GM12878 (cell line): Measurements from ENCODE around the gene ECM2. TPM values are rescaled to one million over a fixed set of nuclear protein-coding genes. Genes with fewer than 3 reads are reported as not detected.

Experiments
- ATAC-seq: fragments of 200-7000 bp; cut with Tn5 transposase; 3 replicates; pipeline ENCODE4 v1.9.1; 2020; ENCODE audit warnings: mild to moderate bottlenecking, moderate library complexity
- BruUV-seq: library from RNA; stranded (reverse); fragments of 400-500 nt; replicated peaks from 2 replicates; lab custom pipeline; 2021; lab: Mats Ljungman, UMichigan
- CTCF ChIA-PET: fragments of 300-600 bp; sonication (Branson Sonifier 250); formaldehyde crosslinking; extraction: SDS; loops from one replicate; lab custom pipeline; 2021; ENCODE audit warnings: inconsistent platforms; lab: Yijun Ruan, JAX
- POLR2A ChIA-PET: fragments of 350-600 bp; formaldehyde crosslinking; extraction: SDS; loops from one replicate; lab custom pipeline; 2021; ENCODE audit warnings: inconsistent platforms; lab: Charles Lee
- RAD21 ChIA-PET: fragments of 300-600 bp; sonication (Branson Sonifier 250); formaldehyde crosslinking; loops from one replicate; lab custom pipeline; 2023; ENCODE audit warnings: antibody characterized with exemption; ENCODE audit not compliant: unreplicated experiment; lab: Charles Lee
- SMC1A ChIA-PET: fragments of 300-600 bp; sonication (Branson Sonifier 250); formaldehyde crosslinking; loops from one replicate; lab custom pipeline; 2023; ENCODE audit not compliant: unreplicated experiment, uncharacterized antibody; lab: Charles Lee
- DNase-seq: peaks from one replicate; pipeline ENCODE4 v3.0.0-alpha.2; 2011; ENCODE audit warnings: low read depth, low spot score
- FAIRE-seq: peaks from 3 replicates; lab custom pipeline; 2011; peaks lifted over from hg19 to GRCh38; lab: Jason Lieb, UNC
- H2AFZ ChIP-seq: 2 replicates; pipeline ENCODE4 v1.6.0; 2011; ENCODE audit warnings: low read depth, low read length, control low read depth; ENCODE audit not compliant: control insufficient read depth
- H3K27ac ChIP-seq: 2 replicates; pipeline ENCODE4 v1.5.1; 2011; ENCODE audit warnings: control low read depth; ENCODE audit not compliant: control insufficient read depth, insufficient read depth
- H3K27me3 ChIP-seq, 2 experiments: replicated peaks in 1 of 2; 2 replicates each; pipeline versions ENCODE4 v1.6.0 to v1.6.1; 2011; ENCODE audit warnings: low read length in 1 of 2; ENCODE audit not compliant: control insufficient read depth in 2 of 2, insufficient read depth in 2 of 2
- H3K36me3 ChIP-seq, 2 experiments: 2 replicates each; pipeline ENCODE4 v1.5.1; 2011; ENCODE audit warnings: low read length in 1 of 2; ENCODE audit not compliant: control insufficient read depth in 2 of 2, insufficient read depth in 2 of 2
- H3K4me1 ChIP-seq: 2 replicates; pipeline ENCODE4 v1.6.1; 2011; ENCODE audit warnings: mild to moderate bottlenecking, low read length, moderate library complexity, mixed read lengths; ENCODE audit not compliant: control insufficient read depth, insufficient read depth
- H3K4me2 ChIP-seq: 2 replicates; pipeline ENCODE4 v1.6.0; 2011; ENCODE audit warnings: control low read depth; ENCODE audit not compliant: control insufficient read depth, insufficient read depth
- H3K4me3 ChIP-seq: fragments of 200-600 bp; sonication (generic); 2 replicates; pipeline ENCODE4 v1.5.1; 2016
- H3K79me2 ChIP-seq: 2 replicates; pipeline ENCODE4 v1.6.0; 2011; ENCODE audit warnings: low read length; ENCODE audit not compliant: control insufficient read depth, insufficient read depth
- H3K9ac ChIP-seq: 2 replicates; pipeline ENCODE4 v1.8.0; 2011; ENCODE audit warnings: low read length, control low read depth, mixed read lengths; ENCODE audit not compliant: control insufficient read depth, insufficient read depth
- H3K9me3 ChIP-seq: replicated peaks from 3 replicates; pipeline ENCODE4 v1.5.1; 2011; ENCODE audit warnings: mild to moderate bottlenecking, low read length; ENCODE audit not compliant: control insufficient read depth, insufficient read depth
- H4K20me1 ChIP-seq: 2 replicates; pipeline ENCODE4 v1.6.0; 2011; ENCODE audit not compliant: control insufficient read depth, insufficient read depth
- ASH2L ChIP-seq: fragments of 300-600, 200-600 bp; sonication (generic); IDR thresholded peaks from 2 replicates; pipeline ENCODE4 v1.6.1; 2017; ENCODE audit warnings: low read depth, mild to moderate bottlenecking, borderline replicate concordance
- BACH1 ChIP-seq: fragments of 450-650 bp; IDR thresholded peaks from 2 replicates; pipeline ENCODE4 v1.6.1; 2017; ENCODE audit warnings: mild to moderate bottlenecking, borderline replicate concordance
- EED ChIP-seq: sonication (generic); IDR thresholded peaks from 2 replicates; pipeline ENCODE4 v1.6.1; 2016; ENCODE audit warnings: antibody characterized with exemption, low read depth
- MYC ChIP-seq: IDR thresholded peaks from 2 replicates; pipeline ENCODE4 v1.6.1; 2011; ENCODE audit warnings: mild to moderate bottlenecking, low read length, moderate library complexity, inconsistent platforms; ENCODE audit not compliant: insufficient read depth, insufficient replicate concordance, insufficient read length, severe bottlenecking
- NFIC ChIP-seq: IDR thresholded peaks from 2 replicates; pipeline ENCODE4 v1.6.1; 2012; ENCODE audit warnings: low read depth, mild to moderate bottlenecking, inconsistent platforms, low read length, moderate library complexity
- SIN3A ChIP-seq: IDR thresholded peaks from 2 replicates; pipeline ENCODE4 v1.6.1; 2012; ENCODE audit warnings: low read depth, low read length, improper control_type of control experiment
- SPI1 ChIP-seq: IDR thresholded peaks from 2 replicates; pipeline ENCODE4 v1.6.1; 2011; ENCODE audit warnings: low read depth, mild to moderate bottlenecking, low read length, moderate library complexity, borderline replicate concordance; ENCODE audit not compliant: insufficient read depth
- WGBS: methylation state at CpG from one replicate; pipeline ENCODE4 v1.1.6; 2016; ENCODE audit warnings: low lambda C conversion rate; ENCODE audit not compliant: insufficient replicate concordance, insufficient coverage; ENCODE audit errors: missing lambda C conversion rate; 5-methylcytosine and 5-hydroxymethylcytosine counted together
- in situ Hi-C: fragments of 300-500 bp; cut with MboI; formaldehyde crosslinking; loops from 9 replicates; pipeline ENCODE4 v1.14.3; 2018; ENCODE audit warnings: mixed read lengths
- intact Hi-C: fragments of 100-400 bp; cut with micrococcal nuclease; formaldehyde crosslinking; loops from one replicate; pipeline ENCODE4 v1.14.2; 2022; ENCODE audit not compliant: unreplicated experiment
- polyA plus RNA-seq, 11 experiments: library from polyadenylated mRNA; depleted of rRNA in 4 of 11; unstranded in 6 of 11; stranded (reverse) in 5 of 11; fragments of >200 nt; fragmentation: Nextera tagmentation in 4 of 11; fragmentation: Illumina TruSeq in 1 of 11; extraction: Ambion mirVana in 4 of 11; extraction: Trizol in 1 of 11; gene quantifications; 1 replicate in 1 of 11; 2 replicates in 10 of 11; pipeline versions ENCODE4 v1.2.1 to v1.2.3, GENCODE V29; 2011 to 2016; ENCODE audit warnings: inconsistent platforms in 2 of 11, missing spikeins in 2 of 11, low read depth in 1 of 11
- total RNA-seq, 4 experiments: library from RNA; depleted of rRNA in 3 of 4; stranded (reverse); fragments of >200 nt in 3 of 4; fragmentation: Illumina TruSeq in 1 of 4; extraction: Trizol in 1 of 4; gene quantifications; 2 replicates each; pipeline versions ENCODE4 v1.2.1 to v1.2.3, GENCODE V29; 2013 to 2021
- TF ChIP-seq, protein P1 (sequence below): fragments of 450-650 bp; IDR thresholded peaks from 2 replicates; pipeline ENCODE4 v1.6.1; 2018; ENCODE audit warnings: borderline replicate concordance, mild to moderate bottlenecking; ENCODE audit not compliant: partially characterized antibody
- TF ChIP-seq, protein P2 (sequence below): IDR thresholded peaks from 2 replicates; pipeline ENCODE4 v1.6.1; 2011; ENCODE audit warnings: borderline replicate concordance, low read depth, mild to moderate bottlenecking, moderate library complexity, mixed read lengths, low read length; ENCODE audit not compliant: insufficient read depth; ENCODE audit errors: extremely low read length

Gene ECM2
- total and polyA plus RNA-seq, 10 of the 15 experiments (the other 5 are each of a cell fraction or from before 2014, with no cell fraction given): 0.03 to 0.67 (median 0.09) TPM; not detected in 2

DNA sequence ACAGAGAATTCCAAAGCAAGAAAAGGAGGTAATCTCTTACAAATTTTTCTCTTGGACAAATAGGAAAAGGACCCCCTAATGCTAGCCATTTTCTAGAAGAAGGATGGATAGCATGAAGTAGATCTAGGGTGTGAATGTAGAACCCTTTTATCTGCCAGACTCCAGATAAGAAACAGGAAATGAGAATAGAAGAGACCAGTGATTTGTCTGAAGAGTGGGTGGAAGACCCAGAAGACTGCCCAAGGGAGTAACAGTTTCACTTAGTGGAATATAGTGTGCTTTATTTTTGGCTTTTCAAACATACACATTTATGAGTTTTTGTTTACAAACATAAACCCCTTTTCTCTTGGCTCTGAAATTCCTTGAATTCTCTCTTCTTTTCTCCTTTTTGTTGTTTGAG lies 25.0 kb downstream of the ECM2 start:
- ChIA-PET RAD21 (no interaction called here), POLR2A (no interaction called here), SMC1A (interaction anchor here (0.6 kb wide), 1 partner anchor 74 kb away, joined by 3 read pairs; no protein-coding TSS in a partner anchor), CTCF (no interaction called here)
- FAIRE-seq (no peak), ATAC-seq (peak; percentile 25; the same call in 1 of the 3 replicates), DNase-seq (no peak)
- Histone ChIP-seq H3K4me1 (peaks cover 3% of the 10 kb centered on the region; the same call in 1 of the 2 replicates), H2AFZ (no peak overlapping the region), H3K36me3 (no peaks in the 10 kb centered on the region), H3K27ac (no peak overlapping the region), H3K9me3 (no peaks in the 10 kb centered on the region), H3K4me3 (no peak overlapping the region), H3K79me2 (no peaks in the 10 kb centered on the region), H4K20me1 (no peaks in the 10 kb centered on the region), H3K27me3 (no peaks in the 10 kb centered on the region), H3K9ac (no peak overlapping the region), H3K4me2 (no peak overlapping the region)
- BruUV-seq: no TSS peak
- in situ Hi-C loops: no loop called here
- TF ChIP-seq ASH2L (no peak), SPI1 (peak; percentile 64)
- intact Hi-C loops: no loop called here

DNA sequence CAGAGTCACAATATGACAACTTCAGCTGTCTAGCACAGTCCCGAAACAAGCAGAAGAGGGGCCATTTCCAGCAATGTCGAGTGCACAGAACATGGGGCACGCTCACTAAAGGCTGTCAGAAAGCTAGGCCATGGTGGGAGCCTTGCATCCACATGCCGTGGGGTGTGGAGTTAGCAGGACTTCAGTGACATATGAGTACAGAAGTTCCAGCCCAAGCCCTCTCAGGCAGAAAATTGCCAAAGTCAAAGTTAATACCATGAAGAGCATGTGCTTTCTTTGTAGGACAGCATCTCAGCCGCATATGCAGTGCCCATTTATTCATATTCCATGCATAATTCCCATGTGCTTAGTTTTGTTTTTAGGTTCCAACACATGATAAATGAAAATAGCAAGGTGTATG lies 26.7 kb downstream of the ECM2 start:
- Histone ChIP-seq H3K36me3 (no peaks in the 10 kb centered on the region), H3K27me3 (no peaks in the 10 kb centered on the region), H3K4me1 (peaks cover 3% of the 10 kb centered on the region; the same call in 1 of the 2 replicates), H3K4me3 (no peak overlapping the region), H3K9me3 (no peaks in the 10 kb centered on the region), H2AFZ (no peak overlapping the region), H3K9ac (no peak overlapping the region), H3K27ac (no peak overlapping the region), H3K4me2 (no peak overlapping the region), H3K79me2 (no peaks in the 10 kb centered on the region), H4K20me1 (no peaks in the 10 kb centered on the region)
- DNase-seq (no peak), ATAC-seq (no peak), FAIRE-seq (no peak)
- ChIA-PET SMC1A (no interaction called here), CTCF (no interaction called here), RAD21 (no interaction called here), POLR2A (no interaction called here)
- TF ChIP-seq, protein P1, sequence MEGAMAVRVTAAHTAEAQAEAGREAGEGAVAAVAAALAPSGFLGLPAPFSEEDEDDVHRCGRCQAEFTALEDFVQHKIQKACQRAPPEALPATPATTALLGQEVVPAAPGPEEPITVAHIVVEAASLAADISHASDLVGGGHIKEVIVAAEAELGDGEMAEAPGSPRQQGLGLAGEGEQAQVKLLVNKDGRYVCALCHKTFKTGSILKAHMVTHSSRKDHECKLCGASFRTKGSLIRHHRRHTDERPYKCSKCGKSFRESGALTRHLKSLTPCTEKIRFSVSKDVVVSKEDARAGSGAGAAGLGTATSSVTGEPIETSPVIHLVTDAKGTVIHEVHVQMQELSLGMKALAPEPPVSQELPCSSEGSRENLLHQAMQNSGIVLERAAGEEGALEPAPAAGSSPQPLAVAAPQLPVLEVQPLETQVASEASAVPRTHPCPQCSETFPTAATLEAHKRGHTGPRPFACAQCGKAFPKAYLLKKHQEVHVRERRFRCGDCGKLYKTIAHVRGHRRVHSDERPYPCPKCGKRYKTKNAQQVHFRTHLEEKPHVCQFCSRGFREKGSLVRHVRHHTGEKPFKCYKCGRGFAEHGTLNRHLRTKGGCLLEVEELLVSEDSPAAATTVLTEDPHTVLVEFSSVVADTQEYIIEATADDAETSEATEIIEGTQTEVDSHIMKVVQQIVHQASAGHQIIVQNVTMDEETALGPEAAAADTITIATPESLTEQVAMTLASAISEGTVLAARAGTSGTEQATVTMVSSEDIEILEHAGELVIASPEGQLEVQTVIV: no peak
- TF ChIP-seq SIN3A (no peak), BACH1 (no peak), NFIC (no peak), MYC (no peak), EED (no peak)
- TF ChIP-seq, protein P2, sequence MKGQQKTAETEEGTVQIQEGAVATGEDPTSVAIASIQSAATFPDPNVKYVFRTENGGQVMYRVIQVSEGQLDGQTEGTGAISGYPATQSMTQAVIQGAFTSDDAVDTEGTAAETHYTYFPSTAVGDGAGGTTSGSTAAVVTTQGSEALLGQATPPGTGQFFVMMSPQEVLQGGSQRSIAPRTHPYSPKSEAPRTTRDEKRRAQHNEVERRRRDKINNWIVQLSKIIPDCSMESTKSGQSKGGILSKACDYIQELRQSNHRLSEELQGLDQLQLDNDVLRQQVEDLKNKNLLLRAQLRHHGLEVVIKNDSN: no peak
- intact Hi-C loops (loop anchor here (10.0 kb wide), 1 partner anchor 126 kb away; no protein-coding TSS in a partner anchor), in situ Hi-C loops (no loop called here)
- BruUV-seq: no TSS peak
- WGBS: 93% methylated on average over 5 of the region's 5 CpGs
